Stimulated activated naive B cell treated with anti-CD40 and anti-IgM and Interleukin-4, amounts not matched to agents 10 μg/mL and 1 μg/mL and 100 μg/mL, for 72 hours (primary cell): ENCODE data around the gene PPP1R16B.

Experiments used
- ATAC-seq, 2 donors: fragments of 150-1000 bp; cut with Tn5 transposase; replicated peaks; 2 replicates each; pipeline ENCODE4 v1.10.0; 2021; ENCODE audit warnings: moderate library complexity in 1 of 2
- DNase-seq: peaks from one replicate; pipeline ENCODE4 v3.0.0; 2021
- H3K27ac Mint-ChIP-seq: one replicate; pipeline ENCODE4 v1.8.0; 2022; ENCODE audit warnings: mild to moderate bottlenecking, mixed read lengths
- H3K27me3 Mint-ChIP-seq, 2 donors: one replicate each; pipeline ENCODE4 v1.8.0; 2022; ENCODE audit warnings: mixed read lengths in 2 of 2
- H3K36me3 Mint-ChIP-seq, 2 donors: one replicate each; pipeline ENCODE4 v1.8.0; 2022; ENCODE audit warnings: mixed read lengths in 2 of 2, mild to moderate bottlenecking in 1 of 2
- H3K4me1 Mint-ChIP-seq, 2 donors: one replicate each; pipeline ENCODE4 v1.8.0; 2022; ENCODE audit warnings: mixed read lengths in 2 of 2, mild to moderate bottlenecking in 1 of 2
- H3K4me3 Mint-ChIP-seq, 2 donors: one replicate each; pipeline ENCODE4 v1.8.0; 2022; ENCODE audit warnings: mild to moderate bottlenecking in 2 of 2, mixed read lengths in 2 of 2, moderate library complexity in 1 of 2
- H3K9me3 Mint-ChIP-seq, 2 donors: one replicate each; pipeline ENCODE4 v1.8.0; 2022; ENCODE audit warnings: mixed read lengths in 2 of 2, mild to moderate bottlenecking in 1 of 2

Gene PPP1R16B

DNA sequence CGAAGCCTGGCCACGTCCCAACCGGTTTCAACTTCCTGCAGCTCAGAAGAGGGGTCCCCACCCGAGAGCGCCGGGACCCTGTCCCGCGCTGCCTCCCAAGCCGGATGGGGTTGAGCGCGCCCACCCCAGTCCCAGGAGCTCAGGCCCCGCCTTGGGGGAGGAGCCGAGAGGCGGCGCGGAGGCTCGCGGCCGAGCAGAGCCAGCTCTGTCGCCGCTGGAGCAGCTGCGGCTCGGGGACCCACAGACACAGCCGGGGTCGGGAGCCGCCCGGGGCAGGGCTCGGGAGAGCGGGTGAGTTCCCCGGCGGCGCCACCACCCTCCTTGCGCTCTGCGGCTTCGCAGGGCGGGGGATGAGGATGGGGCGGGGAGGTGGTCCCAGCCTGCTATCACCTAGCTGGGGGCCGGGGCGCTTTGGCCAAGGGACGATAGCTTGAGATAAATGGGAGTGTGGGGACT lies at the start of gene PPP1R16B:
Gene PPP1R16B, plus strand, starts transcription at position 196 of the 456 bp plus-strand sequence. CDS start 30,229 bp downstream, outside the sequence.
- DNase-seq (peak; percentile 81), ATAC-seq (peak; percentile 80 to 83)
- Mint-ChIP-seq H3K4me1 (peaks cover 40 to 55% of the 10 kb centered on the region in 2 donors), H3K4me3 (peak within 1 kb of the TSS; percentile 82 to 97), H3K9me3 (no peaks in the 10 kb centered on the region), H3K27ac (peak within 1 kb of the TSS; percentile 93), H3K36me3 (peaks cover 36 to 37% of the 10 kb centered on the region in 2 donors), H3K27me3 (no peaks in the 10 kb centered on the region)

- Mint-ChIP-seq H3K4me1 (peaks cover 2 to 7% of the 10 kb centered on the region in 2 donors), H3K27me3 (no peaks in the 10 kb centered on the region), H3K4me3 (no peak overlapping the region), H3K36me3 (peaks cover 48 to 63% of the 10 kb centered on the region in 2 donors), H3K27ac (no peak overlapping the region), H3K9me3 (no peaks in the 10 kb centered on the region)
- DNase-seq (no peak), ATAC-seq (no peak)
Observed at GRCh38 chr20:38757145-38757775, 48.2 kb upstream of the PPP1R16B start.

GRCh38 chr20:38759106-38759505 lies 46.4 kb upstream of the PPP1R16B start:
- H3K27me3 Mint-ChIP-seq = no peaks in the 10 kb centered on the region

DNA sequence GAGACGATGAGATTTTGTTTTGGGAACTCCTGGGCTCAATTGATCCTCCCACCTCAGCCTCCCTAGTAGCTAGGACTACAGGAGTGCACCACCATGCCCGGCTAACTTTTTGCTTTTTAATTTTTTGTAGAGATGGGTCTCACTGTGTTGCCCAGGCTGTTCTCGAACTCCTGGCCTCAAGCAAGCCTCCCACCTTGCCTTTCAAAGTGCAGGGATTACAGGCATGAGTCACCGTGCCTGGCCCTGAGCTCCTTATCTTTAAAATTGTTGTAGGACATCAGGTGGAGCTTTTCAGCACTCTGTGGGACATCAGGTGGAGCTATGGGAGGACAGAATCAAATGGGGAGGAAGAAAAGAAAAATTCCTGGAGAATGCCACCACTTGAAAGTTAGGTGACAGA lies 44.5 kb upstream of the PPP1R16B start:
- Mint-ChIP-seq H3K4me1 (peaks cover 2 to 7% of the 10 kb centered on the region in 2 donors), H3K27me3 (no peaks in the 10 kb centered on the region), H3K36me3 (peaks cover 49 to 72% of the 10 kb centered on the region in 2 donors), H3K4me3 (no peak overlapping the region), H3K27ac (no peak overlapping the region), H3K9me3 (no peaks in the 10 kb centered on the region)
- ATAC-seq = no peak
- no peak for DNase-seq

More at GRCh38 chr20:38759106-38759505, 46.4 kb upstream of the PPP1R16B start:
- Mint-ChIP-seq H3K9me3 (no peaks in the 10 kb centered on the region), H3K36me3 (peaks cover 53 to 70% of the 10 kb centered on the region in 2 donors), H3K27ac (no peak overlapping the region), H3K4me3 (no peak overlapping the region), H3K4me1 (peaks cover 2 to 7% of the 10 kb centered on the region in 2 donors)
- DNase-seq = no peak
- ATAC-seq = no peak

- DNase-seq = no peak
- H3K9me3 Mint-ChIP-seq = no peaks in the 10 kb centered on the region
- no peak overlapping the region for H3K4me3 Mint-ChIP-seq
- ATAC-seq = no peak
- no peaks in the 10 kb centered on the region for H3K27me3 Mint-ChIP-seq
- peaks cover 2 to 7% of the 10 kb centered on the region in 2 donors for H3K4me1 Mint-ChIP-seq
- peaks cover 46 to 74% of the 10 kb centered on the region in 2 donors for H3K36me3 Mint-ChIP-seq
- H3K27ac Mint-ChIP-seq = no peak overlapping the region
Observed at GRCh38 chr20:38762174-38762573, 43.3 kb upstream of the PPP1R16B start.

DNA sequence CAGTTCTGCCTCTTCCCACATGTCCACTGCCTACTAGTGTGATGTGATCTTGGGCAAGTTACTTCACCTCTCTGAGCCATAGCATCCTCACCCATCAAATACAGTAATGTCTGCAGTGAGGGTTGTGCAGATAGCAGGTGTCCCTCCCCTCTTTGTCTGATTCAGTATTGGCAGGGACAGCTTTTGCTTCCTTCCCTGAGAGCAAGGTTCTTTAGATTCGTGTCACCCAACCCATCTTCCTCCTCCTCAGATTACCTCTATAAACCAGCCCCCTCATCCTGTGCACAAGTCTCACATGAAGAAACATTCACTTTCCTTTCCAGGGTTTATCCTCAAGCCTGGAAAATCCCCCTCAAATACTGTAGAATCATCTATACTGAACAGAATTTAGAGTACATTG lies 41.9 kb upstream of the PPP1R16B start:
- peak overlapping the region; percentile 44 for H3K27ac Mint-ChIP-seq
- no peak for DNase-seq
- H3K9me3 Mint-ChIP-seq = no peaks in the 10 kb centered on the region
- no peaks in the 10 kb centered on the region for H3K27me3 Mint-ChIP-seq
- H3K4me1 Mint-ChIP-seq = peaks cover 2 to 7% of the 10 kb centered on the region in 2 donors
- ATAC-seq = no peak
- H3K4me3 Mint-ChIP-seq = no peak overlapping the region
- H3K36me3 Mint-ChIP-seq = peaks cover 49 to 76% of the 10 kb centered on the region in 2 donors

DNA sequence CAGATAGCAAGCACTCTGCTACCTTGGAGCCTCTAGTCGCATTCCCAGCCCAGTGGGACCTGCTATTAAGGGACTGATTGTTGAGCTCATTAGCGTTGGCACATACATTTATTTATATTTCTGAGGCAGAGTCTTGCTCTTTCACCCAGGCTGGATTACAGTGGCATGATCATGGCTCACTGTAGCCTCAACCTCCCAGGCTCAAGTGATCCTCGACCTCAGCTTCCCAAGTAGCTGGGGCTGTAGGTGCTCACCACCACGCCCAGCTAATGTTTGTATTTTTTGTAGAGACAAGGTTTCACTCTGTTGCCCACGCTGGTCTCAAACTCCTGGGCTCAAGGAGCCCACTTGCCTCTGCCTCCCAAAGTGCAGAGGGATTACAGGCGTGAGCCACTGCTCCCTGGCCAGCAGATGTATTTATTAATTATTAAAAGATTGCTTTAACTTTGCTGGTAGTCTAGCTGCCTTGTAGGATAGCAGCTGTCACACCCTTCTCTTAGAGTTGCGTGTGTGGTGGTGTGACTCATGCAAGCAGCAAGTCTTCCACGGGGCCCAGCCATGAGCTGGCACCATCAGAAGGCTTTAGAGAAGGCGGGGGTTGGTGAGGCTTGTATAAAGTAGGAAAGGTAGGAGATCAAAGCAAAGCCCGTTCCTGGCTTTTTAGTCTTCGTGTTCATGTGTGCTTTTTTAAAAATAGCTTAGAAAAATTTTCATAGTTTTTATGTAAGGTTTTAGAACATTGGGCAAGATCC lies 40.8 kb upstream of the PPP1R16B start:
- Mint-ChIP-seq H3K4me1 (peaks cover 2 to 7% of the 10 kb centered on the region in 2 donors), H3K27ac (no peak overlapping the region), H3K9me3 (no peaks in the 10 kb centered on the region), H3K4me3 (no peak overlapping the region), H3K27me3 (no peaks in the 10 kb centered on the region), H3K36me3 (peaks cover 54 to 75% of the 10 kb centered on the region in 2 donors)
- ATAC-seq = no peak
- DNase-seq = no peak

DNA sequence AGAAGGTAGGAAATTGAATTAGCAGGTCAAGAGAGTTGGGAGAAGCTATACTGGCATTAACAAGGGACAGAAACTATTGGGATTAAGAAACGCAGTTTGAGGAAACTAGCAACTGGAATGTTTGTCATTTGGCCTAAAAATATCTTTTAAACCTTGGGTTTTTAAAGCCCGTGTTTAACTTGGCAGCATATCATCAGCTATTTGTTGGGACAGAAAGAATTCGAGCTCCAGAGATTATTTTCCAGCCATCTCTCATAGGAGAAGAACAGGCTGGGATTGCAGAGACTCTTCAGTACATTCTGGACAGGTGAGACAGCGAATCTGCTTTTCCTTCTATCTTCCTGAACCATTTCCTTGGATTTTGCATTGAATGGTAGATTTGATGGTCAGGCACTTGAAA lies 39.4 kb upstream of the PPP1R16B start:
- no peak for ATAC-seq
- peaks cover 4 to 7% of the 10 kb centered on the region in 2 donors for H3K4me1 Mint-ChIP-seq
- no peak overlapping the region for H3K4me3 Mint-ChIP-seq
- no peaks in the 10 kb centered on the region for H3K27me3 Mint-ChIP-seq
- DNase-seq = no peak
- no peaks in the 10 kb centered on the region for H3K9me3 Mint-ChIP-seq
- no peak overlapping the region for H3K27ac Mint-ChIP-seq
- peaks cover 44 to 72% of the 10 kb centered on the region in 2 donors for H3K36me3 Mint-ChIP-seq

- ATAC-seq = no peak
- Mint-ChIP-seq H3K27ac (no peak overlapping the region), H3K27me3 (no peaks in the 10 kb centered on the region), H3K9me3 (peaks cover 4 to 13% of the 10 kb centered on the region in 2 donors), H3K36me3 (peaks cover 50 to 72% of the 10 kb centered on the region in 2 donors), H3K4me1 (peaks cover 0 to 2% of the 10 kb centered on the region in 2 donors), H3K4me3 (no peak overlapping the region)
- no peak for DNase-seq
Observed at GRCh38 chr20:38769376-38770295, 35.9 kb upstream of the PPP1R16B start.

- H3K36me3 Mint-ChIP-seq = peaks cover 49 to 74% of the 10 kb centered on the region in 2 donors
- no peak overlapping the region for H3K4me3 Mint-ChIP-seq
- peaks cover 4 to 13% of the 10 kb centered on the region in 2 donors for H3K9me3 Mint-ChIP-seq
- H3K27me3 Mint-ChIP-seq = no peaks in the 10 kb centered on the region
- no peak overlapping the region for H3K27ac Mint-ChIP-seq
- peaks cover 0 to 2% of the 10 kb centered on the region in 2 donors for H3K4me1 Mint-ChIP-seq
- ATAC-seq (no peak), DNase-seq (no peak)
Observed at GRCh38 chr20:38770546-38770945, 35.0 kb upstream of the PPP1R16B start.

DNA sequence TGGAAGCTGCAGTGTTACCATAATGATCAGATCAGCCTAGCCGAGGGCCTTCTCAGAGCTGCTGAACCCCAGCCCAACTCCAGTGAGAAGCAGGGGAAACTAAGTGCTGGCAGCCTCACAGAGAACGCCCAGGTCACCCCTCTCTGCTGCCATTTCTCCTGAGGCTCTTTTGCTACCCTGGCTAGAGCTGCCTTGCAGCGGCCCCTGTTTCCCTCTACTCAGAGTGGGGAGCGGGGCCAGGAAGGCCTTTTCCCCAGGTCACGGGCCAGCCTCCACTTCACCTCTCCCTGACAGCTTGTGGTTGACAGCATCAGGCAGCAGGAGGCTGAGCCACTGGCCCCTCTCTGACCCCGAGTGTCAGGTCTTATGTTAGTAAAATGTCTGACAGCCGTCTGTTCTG lies 34.5 kb upstream of the PPP1R16B start:
- Mint-ChIP-seq H3K36me3 (peaks cover 45 to 72% of the 10 kb centered on the region in 2 donors), H3K27me3 (no peaks in the 10 kb centered on the region), H3K27ac (peak overlapping the region; percentile 20), H3K4me1 (peaks cover 0 to 2% of the 10 kb centered on the region in 2 donors), H3K4me3 (no peak overlapping the region), H3K9me3 (peaks cover 4 to 13% of the 10 kb centered on the region in 2 donors)
- DNase-seq (no peak), ATAC-seq (no peak)

GRCh38 chr20:38771621-38772020 lies 33.9 kb upstream of the PPP1R16B start:
- Mint-ChIP-seq H3K4me3 (no peak overlapping the region), H3K27me3 (no peaks in the 10 kb centered on the region), H3K36me3 (peaks cover 49 to 69% of the 10 kb centered on the region in 2 donors), H3K4me1 (peaks cover 0 to 2% of the 10 kb centered on the region in 2 donors), H3K27ac (no peak overlapping the region), H3K9me3 (peaks cover 4 to 13% of the 10 kb centered on the region in 2 donors)
- DNase-seq (no peak), ATAC-seq (no peak)

GRCh38 chr20:38774167-38774566 lies 31.3 kb upstream of the PPP1R16B start:
- H3K4me3 Mint-ChIP-seq = no peak overlapping the region
- H3K27ac Mint-ChIP-seq = no peak overlapping the region
- no peak for ATAC-seq
- peaks cover 0 to 2% of the 10 kb centered on the region in 2 donors for H3K4me1 Mint-ChIP-seq
- H3K9me3 Mint-ChIP-seq = peaks cover 4 to 13% of the 10 kb centered on the region in 2 donors
- peaks cover 43 to 60% of the 10 kb centered on the region in 2 donors for H3K36me3 Mint-ChIP-seq
- DNase-seq = no peak
- no peaks in the 10 kb centered on the region for H3K27me3 Mint-ChIP-seq

- ATAC-seq (no peak), DNase-seq (no peak)
- Mint-ChIP-seq H3K27ac (no peak overlapping the region), H3K27me3 (no peaks in the 10 kb centered on the region), H3K4me1 (no peaks in the 10 kb centered on the region), H3K36me3 (peaks cover 33 to 48% of the 10 kb centered on the region in 2 donors), H3K9me3 (peaks cover 4 to 13% of the 10 kb centered on the region in 2 donors), H3K4me3 (no peak overlapping the region)
Observed at GRCh38 chr20:38776363-38776762, 29.1 kb upstream of the PPP1R16B start.
